Jurkat, Clone E6-1 (cell line): ENCODE measurements around the gene TULP4. TPM values are rescaled to one million over a fixed set of nuclear protein-coding genes. Genes with fewer than 3 reads are reported as not detected.

Experiments used
- DNase-seq: peaks from one replicate; pipeline ENCODE4 v3.0.0-alpha.2; 2011; ENCODE audit warnings: low read depth, low spot score
- H3K4me3 ChIP-seq: 2 replicates; pipeline ENCODE4 v1.5.1; 2011; ENCODE audit warnings: mild to moderate bottlenecking, low read length, control low read depth, moderate library complexity
- polyA plus RNA-seq: library from polyadenylated mRNA; unstranded; fragments of >200 nt; gene quantifications from one replicate; pipeline ENCODE4 v1.2.1, GENCODE V29; 2012; ENCODE audit warnings: missing spikeins; ENCODE audit not compliant: insufficient read length, insufficient read depth

TULP4 gene, protein sequence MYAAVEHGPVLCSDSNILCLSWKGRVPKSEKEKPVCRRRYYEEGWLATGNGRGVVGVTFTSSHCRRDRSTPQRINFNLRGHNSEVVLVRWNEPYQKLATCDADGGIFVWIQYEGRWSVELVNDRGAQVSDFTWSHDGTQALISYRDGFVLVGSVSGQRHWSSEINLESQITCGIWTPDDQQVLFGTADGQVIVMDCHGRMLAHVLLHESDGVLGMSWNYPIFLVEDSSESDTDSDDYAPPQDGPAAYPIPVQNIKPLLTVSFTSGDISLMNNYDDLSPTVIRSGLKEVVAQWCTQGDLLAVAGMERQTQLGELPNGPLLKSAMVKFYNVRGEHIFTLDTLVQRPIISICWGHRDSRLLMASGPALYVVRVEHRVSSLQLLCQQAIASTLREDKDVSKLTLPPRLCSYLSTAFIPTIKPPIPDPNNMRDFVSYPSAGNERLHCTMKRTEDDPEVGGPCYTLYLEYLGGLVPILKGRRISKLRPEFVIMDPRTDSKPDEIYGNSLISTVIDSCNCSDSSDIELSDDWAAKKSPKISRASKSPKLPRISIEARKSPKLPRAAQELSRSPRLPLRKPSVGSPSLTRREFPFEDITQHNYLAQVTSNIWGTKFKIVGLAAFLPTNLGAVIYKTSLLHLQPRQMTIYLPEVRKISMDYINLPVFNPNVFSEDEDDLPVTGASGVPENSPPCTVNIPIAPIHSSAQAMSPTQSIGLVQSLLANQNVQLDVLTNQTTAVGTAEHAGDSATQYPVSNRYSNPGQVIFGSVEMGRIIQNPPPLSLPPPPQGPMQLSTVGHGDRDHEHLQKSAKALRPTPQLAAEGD (N-terminal part only)
- 2.2 TPM for polyA plus RNA-seq

- no peak within 1 kb of the TSS for H3K4me3 ChIP-seq
- no peak for DNase-seq
Measured at GRCh38 chr6:158312165-158312564, at the start of gene TULP4. Gene TULP4, plus strand, starts transcription at chr6:158312465. Its CDS starts 1,552 bp downstream, at chr6:158314017.

DNA sequence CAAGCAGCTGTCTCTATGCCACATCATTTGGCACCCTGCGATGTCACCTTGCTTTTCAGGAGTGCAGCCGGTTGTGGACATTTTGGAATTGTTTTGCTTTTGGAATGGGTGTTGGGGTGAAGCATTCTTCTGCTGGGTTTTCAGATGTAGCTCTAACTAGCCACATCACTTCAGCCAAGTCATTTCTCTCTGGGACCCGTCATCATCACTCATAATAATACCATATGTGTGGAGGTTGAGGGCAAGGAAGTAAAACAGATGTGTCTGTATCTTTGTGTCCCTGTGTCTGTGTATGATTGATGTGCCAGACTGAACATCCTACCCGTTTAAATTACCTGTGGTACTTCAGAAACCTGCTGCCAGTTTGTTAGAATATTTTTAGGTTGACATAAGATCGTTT lies 49.5 kb upstream of the TULP4 start:
- H3K4me3 ChIP-seq: no peak overlapping the region
- no peak for DNase-seq

- no peak for DNase-seq
- H3K4me3 ChIP-seq: no peak overlapping the region
Measured at GRCh38 chr6:158264180-158264579, 48.1 kb upstream of the TULP4 start.

GRCh38 chr6:158266131-158266530 lies 46.1 kb upstream of the TULP4 start:
- no peak overlapping the region for H3K4me3 ChIP-seq
- no peak for DNase-seq

DNA sequence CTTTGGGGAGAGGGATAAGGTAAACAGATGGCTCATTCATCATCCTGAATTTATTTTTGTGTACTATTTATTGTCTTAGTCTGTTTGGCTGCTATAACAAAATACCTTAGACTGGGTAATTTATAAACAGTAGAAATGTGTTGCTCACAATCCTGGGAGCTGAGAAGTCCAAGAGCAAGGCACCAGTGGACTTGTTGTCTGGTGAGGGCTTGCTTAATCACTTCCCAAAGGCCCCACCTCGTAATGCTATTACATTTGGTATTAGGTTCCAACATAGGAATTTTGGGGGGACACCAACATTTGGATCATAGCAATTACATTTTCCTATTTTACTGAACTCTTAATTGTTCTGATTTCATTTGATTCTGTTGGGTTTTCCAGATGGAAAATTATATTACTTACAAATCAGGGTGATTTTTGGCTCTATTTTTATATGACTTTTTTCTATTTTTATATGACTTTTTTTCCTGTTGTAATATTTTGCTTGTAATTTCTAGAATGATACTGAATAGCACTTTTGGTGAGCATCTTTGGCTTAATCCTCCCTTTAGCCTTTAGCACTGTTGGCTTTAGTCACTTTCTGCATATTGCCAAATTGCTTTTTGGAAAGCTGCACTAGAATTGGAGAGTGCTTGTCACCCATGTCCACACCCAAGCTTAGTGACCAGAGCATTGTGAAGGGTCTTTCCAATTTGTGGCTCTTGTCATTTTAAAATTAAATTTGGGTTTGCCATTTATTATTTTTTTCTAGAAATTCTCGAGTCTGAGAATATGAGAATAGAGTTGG lies 43.7 kb upstream of the TULP4 start:
- H3K4me3 ChIP-seq: no peak overlapping the region
- no peak for DNase-seq

- DNase-seq: no peak
- H3K4me3 ChIP-seq: no peak overlapping the region
Measured at GRCh38 chr6:158269657-158270056, 42.6 kb upstream of the TULP4 start.

GRCh38 chr6:158270389-158271127 lies 41.7 kb upstream of the TULP4 start:
- H3K4me3 ChIP-seq: no peak overlapping the region

GRCh38 chr6:158272324-158272723 lies 39.9 kb upstream of the TULP4 start:
- no peak overlapping the region for H3K4me3 ChIP-seq
- no peak for DNase-seq

More at GRCh38 chr6:158270389-158271127, 41.7 kb upstream of the TULP4 start:
- DNase-seq: no peak

DNA sequence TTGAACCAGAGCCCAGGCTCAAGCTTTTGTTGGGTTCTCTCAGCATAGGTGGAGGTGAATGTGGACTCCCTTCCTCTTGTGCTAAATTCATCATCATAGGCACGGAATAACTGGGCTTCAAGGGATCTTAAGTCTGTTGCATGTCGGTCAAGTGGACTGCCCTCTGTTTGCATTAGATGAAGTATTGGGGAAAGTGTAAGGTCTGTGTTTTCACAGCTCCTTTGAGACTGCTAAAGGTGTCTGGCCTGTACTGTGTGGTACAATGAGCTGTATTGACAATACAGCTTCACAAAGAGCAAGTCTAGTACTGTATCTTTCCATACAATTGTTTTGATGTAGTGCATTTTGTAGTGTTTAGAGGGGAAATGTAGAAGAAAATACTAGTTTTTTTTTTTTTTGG lies 34.3 kb upstream of the TULP4 start:
- DNase-seq: no peak
- H3K4me3 ChIP-seq: no peak overlapping the region

DNA sequence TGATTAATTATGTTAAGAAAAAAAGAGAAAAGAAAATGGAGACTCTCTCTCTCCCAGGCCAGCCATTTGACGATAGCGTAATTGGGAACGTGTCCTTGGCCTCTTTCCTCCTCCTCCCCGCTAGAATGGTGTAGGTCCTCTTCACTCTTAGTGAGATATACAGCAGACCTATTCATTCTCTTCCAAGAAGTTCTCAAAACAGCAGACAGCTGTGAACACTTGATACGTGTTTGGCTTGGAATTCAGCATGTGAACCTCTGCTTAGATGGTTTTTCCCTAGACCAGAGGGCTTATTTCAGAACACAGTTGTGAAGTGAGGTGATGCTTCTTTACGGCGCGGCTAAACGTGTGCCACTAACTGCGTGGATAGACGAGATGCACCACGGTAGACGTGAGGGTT lies 32.6 kb upstream of the TULP4 start:
- no peak overlapping the region for H3K4me3 ChIP-seq
- no peak for DNase-seq

GRCh38 chr6:158283304-158283980 lies 28.8 kb upstream of the TULP4 start:
- no peak for DNase-seq
- no peak overlapping the region for H3K4me3 ChIP-seq

GRCh38 chr6:158284007-158284875 lies 28.0 kb upstream of the TULP4 start:
- no peak for DNase-seq
- H3K4me3 ChIP-seq: no peak overlapping the region

DNA sequence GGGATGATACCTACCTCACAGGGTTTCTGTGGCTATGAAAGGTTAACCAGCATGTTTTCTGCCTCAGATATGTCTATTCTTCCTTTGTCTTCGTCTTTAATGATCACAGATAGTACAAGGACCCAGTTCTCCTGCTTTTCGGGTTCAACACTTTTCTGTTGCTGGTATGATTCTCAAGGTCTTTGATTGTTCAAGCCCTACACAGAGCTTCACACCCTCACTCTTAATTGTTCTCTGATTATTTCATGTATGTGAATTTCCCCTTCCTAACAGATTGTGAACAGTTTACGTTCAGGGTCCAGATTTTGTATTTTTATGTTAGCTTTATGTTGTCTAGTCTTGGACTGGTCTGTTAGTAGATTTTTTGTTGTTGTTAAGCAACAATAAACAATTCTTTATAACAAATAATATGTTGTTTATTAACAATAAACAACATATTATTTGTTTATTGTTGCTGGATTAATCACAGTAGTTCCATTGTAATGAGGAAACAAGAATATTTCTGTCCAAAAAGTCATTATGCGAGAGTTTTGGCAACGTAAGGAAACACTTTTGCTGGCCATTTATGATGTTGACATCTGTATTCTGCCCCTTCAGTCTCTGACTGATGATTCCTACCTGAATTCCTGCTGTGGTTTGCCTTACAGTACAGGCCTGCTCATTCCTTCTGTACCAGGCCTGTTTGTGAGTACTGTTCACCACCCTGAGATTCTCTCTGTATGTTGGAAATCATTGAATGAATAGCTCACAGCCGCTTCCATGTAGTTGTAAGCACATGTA lies 27.2 kb upstream of the TULP4 start:
- DNase-seq: no peak
- H3K4me3 ChIP-seq: no peak overlapping the region

GRCh38 chr6:158285656-158286021 lies 26.6 kb upstream of the TULP4 start:
- DNase-seq: no peak
- no peak overlapping the region for H3K4me3 ChIP-seq

DNA sequence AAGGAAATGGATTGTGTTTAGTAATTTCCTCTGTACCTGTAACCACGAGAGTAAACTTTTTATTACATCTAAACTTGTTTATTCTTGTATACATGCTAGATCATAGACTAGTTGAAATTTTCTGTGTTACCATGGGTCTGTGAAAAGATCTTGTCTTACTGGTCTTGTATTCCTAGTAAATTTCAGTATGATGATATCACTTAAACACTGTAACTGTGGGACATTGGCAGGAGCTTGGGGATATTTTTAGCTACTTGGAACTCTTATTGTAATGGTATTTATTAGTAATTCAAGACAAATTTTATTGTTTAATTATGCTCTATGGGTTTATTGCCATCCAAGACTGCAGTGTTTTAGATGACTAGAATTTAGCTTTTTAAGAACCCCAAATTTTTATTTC lies 25.9 kb upstream of the TULP4 start:
- DNase-seq: no peak
- H3K4me3 ChIP-seq: no peak overlapping the region

GRCh38 chr6:158287047-158287446 lies 25.2 kb upstream of the TULP4 start:
- DNase-seq: no peak
- no peak overlapping the region for H3K4me3 ChIP-seq

- no peak overlapping the region for H3K4me3 ChIP-seq
- peak; percentile 64 for DNase-seq
Measured at GRCh38 chr6:158290040-158290439, 22.2 kb upstream of the TULP4 start.
